NCI-H2227 (cell line): ENCODE measurements around the gene CCDC137.
A peak's percentile ranks its signal among the peaks of the same experiment; 100 is the strongest.
"Not testable (repeated sequence)": the region's sequence is repeated elsewhere in the genome, so short reads cannot be mapped to it uniquely, and the experiment has no call there.

Experiments used
- DNase-seq: peaks from one replicate; lab custom pipeline; 2025; ENCODE audit not compliant: unreplicated experiment; lab: John Stamatoyannopoulos, UW

The CCDC137 gene

DNA sequence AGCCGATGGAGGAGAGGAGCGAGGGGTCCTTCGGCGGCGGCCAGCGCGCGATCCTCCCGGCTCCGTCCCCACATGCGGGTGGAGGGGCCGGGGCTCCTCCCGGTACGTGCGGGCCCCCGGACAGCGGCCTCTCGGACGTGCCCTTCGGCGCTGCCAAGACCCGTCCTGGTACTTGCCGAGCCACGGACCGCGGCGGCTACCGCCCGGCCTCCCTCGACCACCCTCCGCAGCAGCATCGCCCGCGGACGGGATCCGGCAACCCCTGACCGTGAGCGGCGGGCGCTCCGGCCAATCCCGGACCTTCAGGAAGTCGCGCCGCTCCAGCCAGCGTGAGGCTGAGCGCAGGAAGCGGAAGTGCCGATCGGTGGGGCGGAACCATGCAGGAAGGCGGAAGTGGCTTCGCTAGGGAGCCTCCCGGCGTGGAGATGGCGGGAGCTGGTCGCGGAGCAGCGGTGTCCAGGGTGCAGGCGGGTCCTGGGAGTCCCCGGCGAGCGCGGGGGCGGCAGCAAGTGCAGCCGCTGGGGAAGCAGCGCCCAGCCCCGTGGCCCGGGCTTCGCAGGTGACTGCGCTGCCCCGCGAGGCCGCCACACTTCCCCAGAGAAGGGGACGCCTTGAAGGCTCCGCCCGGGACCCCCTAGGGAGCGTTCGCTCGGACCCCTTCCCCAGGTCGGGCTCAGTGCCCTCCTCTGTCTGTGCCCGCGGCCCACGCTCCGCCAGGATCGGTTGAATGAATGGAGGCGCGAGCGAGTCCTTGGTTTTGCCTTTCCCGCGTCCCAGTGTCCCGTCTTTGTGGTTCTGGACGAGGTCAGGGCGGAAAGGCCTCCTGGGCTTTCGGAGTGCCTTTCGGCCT, at the start of gene CCDC137, which contains the start of gene OXLD1:
Gene CCDC137, plus strand, starts transcription at position 396 of the 850 bp plus-strand sequence. Its CDS starts 30 bp downstream, at position 426.
Gene OXLD1, minus strand, starts transcription at position 264 of the 850 bp plus-strand sequence. Its CDS starts 28 bp downstream, at position 236.
- DNase-seq: peak; percentile 98

- no peak for DNase-seq
Observed at GRCh38 chr17:81616877-81617276, 49.7 kb upstream of the CCDC137 start.

DNA sequence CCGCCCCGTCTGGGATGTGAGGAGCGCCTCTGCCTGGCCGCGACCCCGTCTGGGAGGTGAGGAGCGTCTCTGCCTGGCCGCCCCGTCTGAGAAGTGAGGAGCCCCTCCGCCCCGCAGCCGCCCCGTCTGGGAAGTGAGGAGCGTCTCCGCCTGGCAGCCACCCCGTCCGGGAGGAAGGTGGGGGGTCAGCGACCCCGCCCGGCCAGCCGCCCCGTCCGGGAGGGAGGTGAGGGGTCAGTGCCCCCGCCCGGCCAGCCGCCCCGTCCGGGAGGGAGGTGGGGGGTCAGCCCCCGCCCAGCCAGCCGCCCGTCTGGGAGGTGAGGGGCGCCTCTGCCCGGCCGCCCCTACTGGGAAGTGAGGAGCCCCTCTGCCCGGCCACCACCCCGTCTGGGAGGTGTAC, 48.2 kb upstream of the CCDC137 start:
- DNase-seq: not testable (repeated sequence)

DNA sequence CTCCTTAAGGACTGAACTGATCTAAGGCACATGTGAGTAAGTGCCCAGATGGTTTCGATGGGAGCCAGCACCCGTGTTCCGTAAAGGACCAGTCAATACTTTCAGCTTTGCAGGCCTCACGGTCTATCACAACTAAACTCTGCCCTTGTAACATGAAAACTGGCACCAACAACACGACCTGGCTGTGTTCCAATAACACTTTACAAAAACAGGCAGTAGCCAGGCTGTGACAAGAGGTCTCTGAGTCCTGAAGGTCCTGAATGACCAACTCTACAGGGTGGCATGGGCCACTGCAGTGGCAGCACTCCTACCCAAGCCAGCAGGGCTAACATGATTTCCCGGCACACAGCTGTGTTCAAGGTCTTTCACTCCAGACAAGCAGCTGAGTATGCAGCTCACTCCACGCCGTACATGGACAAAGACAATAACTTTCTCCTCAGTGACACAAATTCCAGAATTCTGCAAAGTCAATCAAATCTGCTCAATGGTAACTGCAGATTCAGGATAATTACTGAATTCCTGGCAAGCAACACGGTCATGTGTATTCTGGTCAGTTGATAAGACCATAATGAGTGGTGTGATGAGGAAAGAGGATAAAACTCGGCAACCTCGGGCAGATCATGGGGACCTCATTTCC, 44.9 kb upstream of the CCDC137 start:
- DNase-seq: no peak

- no peak for DNase-seq
Observed at GRCh38 chr17:81630274-81630673, 36.3 kb upstream of the CCDC137 start.

DNA sequence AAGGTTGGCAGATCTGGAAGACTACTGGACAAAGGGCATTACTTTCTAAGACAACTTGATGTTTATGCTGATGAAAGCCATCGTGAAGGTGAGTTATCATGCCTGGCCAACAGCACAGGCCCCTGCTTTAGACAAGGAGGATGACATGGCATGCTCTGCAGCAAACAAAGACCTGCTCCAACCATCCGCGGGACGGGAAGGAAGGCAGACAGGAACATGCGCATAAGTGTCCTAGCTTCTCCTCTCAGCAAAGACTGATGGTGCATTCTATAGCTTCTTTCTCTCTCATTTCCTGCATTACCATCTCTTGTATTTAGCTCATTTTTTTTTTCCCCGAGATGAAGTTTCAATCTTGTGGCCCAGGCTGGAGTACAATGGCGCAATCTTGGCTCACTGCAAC, 35.1 kb upstream of the CCDC137 start:
- no peak for DNase-seq

DNA sequence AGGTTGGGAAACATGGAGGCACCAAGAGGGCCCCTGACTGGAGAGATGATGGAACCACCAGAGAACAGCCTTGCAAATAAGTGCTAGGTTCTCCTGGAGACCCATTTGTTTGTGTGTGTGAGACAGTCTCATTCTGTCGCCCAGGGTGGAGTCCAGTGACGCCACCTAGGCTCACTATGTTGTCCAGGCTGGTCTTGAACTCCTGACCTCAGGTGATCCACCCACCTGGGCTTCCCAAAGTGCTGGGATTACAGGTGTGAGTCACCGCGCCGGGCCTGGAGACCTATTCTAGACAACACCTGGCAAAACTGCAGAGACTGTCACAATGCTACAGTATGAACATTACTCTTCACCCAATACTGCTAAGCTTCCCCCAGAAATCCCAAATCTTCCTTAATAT, 31.1 kb upstream of the CCDC137 start:
- DNase-seq: no peak

- DNase-seq: no peak
Observed at GRCh38 chr17:81635973-81636504, 30.5 kb upstream of the CCDC137 start.

DNA sequence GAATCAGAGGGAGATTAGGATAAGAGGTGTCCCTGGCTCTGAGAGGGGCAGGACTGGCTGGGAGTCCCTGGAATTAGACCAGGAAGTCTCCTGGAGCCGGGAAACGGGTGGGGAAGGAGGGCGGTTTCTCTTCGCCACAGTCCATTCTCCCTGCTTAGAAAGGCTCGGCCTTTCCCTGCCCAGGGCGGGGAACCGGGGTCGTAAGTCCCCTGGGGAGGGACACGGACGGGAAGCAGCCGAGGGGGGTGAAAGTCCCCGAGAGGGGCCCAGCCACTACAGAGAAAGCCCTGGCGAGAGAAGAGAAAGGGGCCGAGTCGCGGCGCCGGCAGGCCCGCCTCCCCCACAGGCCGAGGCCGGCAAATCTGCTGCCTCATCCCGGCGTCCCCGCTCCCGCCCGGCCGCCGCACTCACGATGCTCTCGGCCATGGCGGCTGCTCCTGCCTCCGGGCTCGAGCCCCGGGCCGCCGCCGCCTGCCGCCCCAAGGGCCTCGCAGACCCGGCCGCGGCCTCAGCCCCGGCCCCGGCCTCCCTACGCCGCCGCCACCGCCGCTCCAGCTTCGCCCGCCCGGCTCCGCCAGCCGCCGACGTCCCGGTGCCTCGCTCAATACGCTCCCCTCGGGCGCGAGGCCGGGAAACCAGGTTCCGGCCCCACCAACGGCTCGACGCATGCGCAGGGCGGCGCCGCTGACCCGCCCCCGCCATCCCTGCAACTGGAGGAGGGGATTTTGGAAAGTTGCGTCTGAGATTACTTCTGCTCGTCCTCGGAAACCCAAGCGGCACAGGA, 29.8 kb upstream of the CCDC137 start, which contains the start of the genes NPLOC4 and TSPAN10:
Gene NPLOC4, minus strand, starts transcription at position 608 of the 784 bp plus-strand sequence. Its CDS starts 182 bp downstream, at position 426.
Gene TSPAN10, plus strand, starts transcription at position 692 of the 784 bp plus-strand sequence. CDS start 5,217 bp downstream, outside the sequence.
- peak; percentile 93 for DNase-seq

GRCh38 chr17:81638683-81639082, 27.9 kb upstream of the CCDC137 start:
- DNase-seq: no peak

- no peak for DNase-seq
Observed at GRCh38 chr17:81640011-81640410, 26.5 kb upstream of the CCDC137 start.

- DNase-seq: no peak
Observed at GRCh38 chr17:81641825-81642489, 24.6 kb upstream of the CCDC137 start.

DNA sequence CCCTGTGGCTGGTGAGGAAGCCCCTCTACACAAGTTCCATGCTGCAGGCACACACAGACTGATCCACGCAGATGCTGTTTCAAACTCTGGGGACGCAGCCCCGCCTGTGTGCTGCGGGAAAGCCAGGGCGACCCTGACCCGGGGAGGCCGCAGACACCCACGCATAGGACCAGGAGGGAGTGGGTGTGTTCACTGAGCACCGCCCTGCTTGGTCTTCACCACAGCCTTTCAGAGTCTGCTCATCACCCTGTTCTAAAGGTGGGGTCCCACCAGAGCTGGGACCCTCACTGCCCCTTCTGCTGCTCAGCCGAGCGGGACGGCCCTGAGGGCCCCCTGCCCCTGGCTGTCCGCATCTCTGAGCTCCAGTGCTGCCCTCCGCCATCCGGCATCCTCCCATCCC, 22.0 kb upstream of the CCDC137 start:
- DNase-seq: no peak

DNA sequence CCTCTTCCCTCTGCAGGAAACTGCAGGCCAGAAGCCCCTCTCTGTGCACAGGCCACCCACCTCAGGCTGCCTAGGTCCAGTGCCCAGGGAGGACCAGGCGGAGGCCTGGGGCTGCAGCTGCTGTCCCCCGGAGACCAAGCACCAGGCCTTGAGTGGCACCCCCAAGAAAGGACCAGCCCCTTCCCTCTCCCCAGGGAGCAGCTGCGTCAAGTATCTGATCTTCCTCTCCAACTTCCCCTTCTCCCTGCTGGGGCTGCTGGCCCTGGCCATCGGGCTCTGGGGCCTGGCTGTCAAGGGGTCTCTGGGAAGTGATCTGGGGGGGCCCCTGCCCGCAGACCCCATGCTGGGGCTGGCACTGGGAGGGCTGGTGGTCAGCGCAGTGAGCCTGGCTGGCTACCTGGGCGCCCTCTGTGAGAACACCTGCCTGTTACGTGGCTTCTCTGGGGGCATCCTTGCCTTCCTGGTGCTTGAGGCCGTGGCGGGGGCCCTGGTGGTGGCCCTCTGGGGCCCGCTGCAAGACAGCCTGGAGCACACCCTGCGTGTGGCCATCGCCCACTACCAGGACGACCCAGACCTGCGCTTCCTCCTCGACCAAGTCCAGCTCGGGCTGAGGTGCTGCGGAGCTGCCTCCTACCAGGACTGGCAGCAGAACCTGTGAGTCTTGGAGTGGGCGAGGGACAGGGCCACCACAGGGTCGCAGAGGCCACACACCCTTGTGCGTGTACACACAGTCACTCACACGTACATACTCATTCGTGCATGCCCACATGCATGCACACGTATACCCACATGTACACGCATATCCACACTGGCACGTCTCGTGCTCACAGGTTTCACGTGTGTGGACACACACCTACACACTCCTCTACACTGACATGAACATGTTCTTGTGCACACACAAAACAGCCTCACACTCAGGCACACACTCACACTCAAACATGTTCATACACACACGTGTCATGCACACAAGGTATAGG, 21.3 kb upstream of the CCDC137 start:
- DNase-seq: no peak

GRCh38 chr17:81646869-81647600, 19.5 kb upstream of the CCDC137 start:
- DNase-seq: no peak

- DNase-seq: no peak
Observed at GRCh38 chr17:81647640-81648012, 18.9 kb upstream of the CCDC137 start.

- DNase-seq: no peak
Observed at GRCh38 chr17:81648013-81648706, 18.4 kb upstream of the CCDC137 start.

DNA sequence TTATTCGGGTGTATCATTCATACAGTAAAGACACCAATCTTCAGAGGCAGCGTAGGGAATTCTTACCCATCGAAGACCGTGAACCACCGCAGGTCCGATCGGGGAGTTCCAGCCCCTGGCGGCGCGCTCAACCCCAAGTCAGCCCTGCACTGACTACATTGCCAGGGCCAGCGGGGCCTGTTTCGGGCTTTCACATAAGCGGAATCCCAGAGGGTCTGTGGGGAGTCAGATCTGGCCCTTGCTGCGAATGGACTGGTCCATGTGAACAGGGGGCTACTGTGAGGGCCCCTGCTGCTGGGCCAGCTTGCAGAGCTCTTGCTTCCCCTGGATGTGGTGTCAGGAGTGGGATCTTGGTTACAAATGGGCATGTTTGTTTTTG, 17.8 kb upstream of the CCDC137 start:
- no peak for DNase-seq
